Measurements from ENCODE around the gene SRRD. TPM values are rescaled to one million over a fixed set of nuclear protein-coding genes. Genes with fewer than 3 reads are reported as not detected.

SRRD gene
- total and polyA plus RNA-seq, 2 donors = 11.7 to 13.1 TPM

- Histone ChIP-seq H3K27ac (ENCODE audit: low read depth) (no peak overlapping the region), H3K36me3 (ENCODE audit: insufficient read depth) (peaks cover 8% of the 10 kb centered on the region), H3K4me3 (ENCODE audit: low read depth, low read length) (no peak overlapping the region), H3K4me1 (ENCODE audit: insufficient read depth) (no peaks in the 10 kb centered on the region)
- WGBS = 36% methylated on average over 3 of the region's 3 CpGs
- no peak for DNase-seq (ENCODE audit: extremely low spot score)
Measured at GRCh38 chr22:26502688-26503561, 19.2 kb downstream of the SRRD start.

GRCh38 chr22:26503758-26504157, 20.1 kb downstream of the SRRD start:
- Histone ChIP-seq H3K4me3 (ENCODE audit: low read depth, low read length) (no peak overlapping the region), H3K27ac (ENCODE audit: low read depth) (no peak overlapping the region), H3K36me3 (ENCODE audit: insufficient read depth) (peaks cover 8% of the 10 kb centered on the region), H3K4me1 (ENCODE audit: insufficient read depth) (no peaks in the 10 kb centered on the region)
- WGBS = 67% methylated on average over 1 of the region's 1 CpG
- DNase-seq (ENCODE audit: extremely low spot score) = no peak

- peaks cover 3% of the 10 kb centered on the region for H3K36me3 ChIP-seq (ENCODE audit: insufficient read depth)
- DNase-seq (ENCODE audit: extremely low spot score) = no peak
Measured at GRCh38 chr22:26508148-26508547, 24.5 kb downstream of the SRRD start.

GRCh38 chr22:26512149-26512793, 28.6 kb downstream of the SRRD start, which contains the start of gene TFIP11:
Gene TFIP11, minus strand, starts transcription at chr22:26512473. Its CDS starts 2,201 bp downstream, at chr22:26510272.
- Histone ChIP-seq H3K4me3 (ENCODE audit: low read depth, low read length) (peak within 1 kb of the TSS; percentile 97), H3K36me3 (ENCODE audit: insufficient read depth) (no peaks in the 10 kb centered on the region), H3K4me1 (ENCODE audit: insufficient read depth) (no peaks in the 10 kb centered on the region), H3K27ac (ENCODE audit: low read depth) (peak within 1 kb of the TSS; percentile 85)
- peak; percentile 81 for DNase-seq (ENCODE audit: extremely low spot score)
- WGBS = under 1% methylated on average over 40 of the region's 40 CpGs

More at GRCh38 chr22:26508148-26508547, 24.5 kb downstream of the SRRD start:
- Histone ChIP-seq H3K27ac (ENCODE audit: low read depth) (no peak overlapping the region), H3K4me3 (ENCODE audit: low read depth, low read length) (no peak overlapping the region), H3K4me1 (ENCODE audit: insufficient read depth) (no peaks in the 10 kb centered on the region)

GRCh38 chr22:26513838-26514237, 30.2 kb downstream of the SRRD start:
- WGBS = 50% methylated on average over 1 of the region's 1 CpG
- DNase-seq (ENCODE audit: extremely low spot score) = no peak
- Histone ChIP-seq H3K4me3 (ENCODE audit: low read depth, low read length) (no peak overlapping the region), H3K36me3 (ENCODE audit: insufficient read depth) (no peaks in the 10 kb centered on the region), H3K27ac (ENCODE audit: low read depth) (no peak overlapping the region), H3K4me1 (ENCODE audit: insufficient read depth) (no peaks in the 10 kb centered on the region)

GRCh38 chr22:26514419-26515161, 30.9 kb downstream of the SRRD start:
- no peak for DNase-seq (ENCODE audit: extremely low spot score)
- Histone ChIP-seq H3K4me1 (ENCODE audit: insufficient read depth) (no peaks in the 10 kb centered on the region), H3K36me3 (ENCODE audit: insufficient read depth) (no peaks in the 10 kb centered on the region), H3K4me3 (ENCODE audit: low read depth, low read length) (no peak overlapping the region), H3K27ac (ENCODE audit: low read depth) (no peak overlapping the region)
- WGBS = 95% methylated on average over 12 of the region's 12 CpGs

- H3K36me3 ChIP-seq (ENCODE audit: insufficient read depth) = no peaks in the 10 kb centered on the region
- H3K4me3 ChIP-seq (ENCODE audit: low read depth, low read length) = no peak overlapping the region
- 83% methylated on average over 3 of the region's 3 CpGs for WGBS
- H3K4me1 ChIP-seq (ENCODE audit: insufficient read depth) = no peaks in the 10 kb centered on the region
- no peak overlapping the region for H3K27ac ChIP-seq (ENCODE audit: low read depth)
- no peak for DNase-seq (ENCODE audit: extremely low spot score)
Measured at GRCh38 chr22:26515931-26516330, 32.3 kb downstream of the SRRD start.

- DNase-seq (ENCODE audit: extremely low spot score) = no peak
- 74% methylated on average over 1 of the region's 1 CpG for WGBS
- H3K36me3 ChIP-seq (ENCODE audit: insufficient read depth) = no peaks in the 10 kb centered on the region
Measured at GRCh38 chr22:26516503-26516902, 32.8 kb downstream of the SRRD start.

GRCh38 chr22:26517429-26517828, 33.8 kb downstream of the SRRD start:
- no peak for DNase-seq (ENCODE audit: extremely low spot score)
- 96% methylated on average over 5 of the region's 5 CpGs for WGBS
- Histone ChIP-seq H3K36me3 (ENCODE audit: insufficient read depth) (no peaks in the 10 kb centered on the region), H3K4me3 (ENCODE audit: low read depth, low read length) (no peak overlapping the region), H3K4me1 (ENCODE audit: insufficient read depth) (no peaks in the 10 kb centered on the region), H3K27ac (ENCODE audit: low read depth) (no peak overlapping the region)

More at GRCh38 chr22:26516503-26516902, 32.8 kb downstream of the SRRD start:
- Histone ChIP-seq H3K4me1 (ENCODE audit: insufficient read depth) (no peaks in the 10 kb centered on the region), H3K27ac (ENCODE audit: low read depth) (no peak overlapping the region), H3K4me3 (ENCODE audit: low read depth, low read length) (no peak overlapping the region)

GRCh38 chr22:26522012-26522411, 38.3 kb downstream of the SRRD start:
- WGBS = 91% methylated on average over 2 of the region's 2 CpGs
- H3K36me3 ChIP-seq (ENCODE audit: insufficient read depth) = no peaks in the 10 kb centered on the region
- no peak overlapping the region for H3K27ac ChIP-seq (ENCODE audit: low read depth)
- no peak overlapping the region for H3K4me3 ChIP-seq (ENCODE audit: low read depth, low read length)
- DNase-seq (ENCODE audit: extremely low spot score) = no peak
- no peaks in the 10 kb centered on the region for H3K4me1 ChIP-seq (ENCODE audit: insufficient read depth)

- H3K4me3 ChIP-seq (ENCODE audit: low read depth, low read length) = no peak overlapping the region
- H3K27ac ChIP-seq (ENCODE audit: low read depth) = no peak overlapping the region
- DNase-seq (ENCODE audit: extremely low spot score) = no peak
- H3K4me1 ChIP-seq (ENCODE audit: insufficient read depth) = no peaks in the 10 kb centered on the region
- H3K36me3 ChIP-seq (ENCODE audit: insufficient read depth) = no peaks in the 10 kb centered on the region
- 88% methylated on average over 4 of the region's 4 CpGs for WGBS
Measured at GRCh38 chr22:26522592-26522991, 38.9 kb downstream of the SRRD start.

- Histone ChIP-seq H3K27ac (ENCODE audit: low read depth) (no peak overlapping the region), H3K36me3 (ENCODE audit: insufficient read depth) (no peaks in the 10 kb centered on the region), H3K4me3 (ENCODE audit: low read depth, low read length) (no peak overlapping the region), H3K4me1 (ENCODE audit: insufficient read depth) (no peaks in the 10 kb centered on the region)
- DNase-seq (ENCODE audit: extremely low spot score) = no peak
- WGBS = 71% methylated on average over 4 of the region's 4 CpGs
Measured at GRCh38 chr22:26524870-26525269, 41.2 kb downstream of the SRRD start.

GRCh38 chr22:26525946-26526564, 42.4 kb downstream of the SRRD start:
- Histone ChIP-seq H3K4me1 (ENCODE audit: insufficient read depth) (no peaks in the 10 kb centered on the region), H3K4me3 (ENCODE audit: low read depth, low read length) (no peak overlapping the region), H3K27ac (ENCODE audit: low read depth) (no peak overlapping the region), H3K36me3 (ENCODE audit: insufficient read depth) (no peaks in the 10 kb centered on the region)
- 87% methylated on average over 7 of the region's 7 CpGs for WGBS
- DNase-seq (ENCODE audit: extremely low spot score) = no peak

Measured in urinary bladder (tissue), 4 donors.